ENCODE measurements around the gene NR1D1. TPM values are rescaled to one million over a fixed set of nuclear protein-coding genes. Genes with fewer than 3 reads are reported as not detected.
A peak's percentile ranks its signal among the peaks of the same experiment; 100 is the strongest.

NR1D1 gene
- total and polyA plus RNA-seq, 2 donors from 2014 or later, result 7.1 to 30.8 TPM

DNA sequence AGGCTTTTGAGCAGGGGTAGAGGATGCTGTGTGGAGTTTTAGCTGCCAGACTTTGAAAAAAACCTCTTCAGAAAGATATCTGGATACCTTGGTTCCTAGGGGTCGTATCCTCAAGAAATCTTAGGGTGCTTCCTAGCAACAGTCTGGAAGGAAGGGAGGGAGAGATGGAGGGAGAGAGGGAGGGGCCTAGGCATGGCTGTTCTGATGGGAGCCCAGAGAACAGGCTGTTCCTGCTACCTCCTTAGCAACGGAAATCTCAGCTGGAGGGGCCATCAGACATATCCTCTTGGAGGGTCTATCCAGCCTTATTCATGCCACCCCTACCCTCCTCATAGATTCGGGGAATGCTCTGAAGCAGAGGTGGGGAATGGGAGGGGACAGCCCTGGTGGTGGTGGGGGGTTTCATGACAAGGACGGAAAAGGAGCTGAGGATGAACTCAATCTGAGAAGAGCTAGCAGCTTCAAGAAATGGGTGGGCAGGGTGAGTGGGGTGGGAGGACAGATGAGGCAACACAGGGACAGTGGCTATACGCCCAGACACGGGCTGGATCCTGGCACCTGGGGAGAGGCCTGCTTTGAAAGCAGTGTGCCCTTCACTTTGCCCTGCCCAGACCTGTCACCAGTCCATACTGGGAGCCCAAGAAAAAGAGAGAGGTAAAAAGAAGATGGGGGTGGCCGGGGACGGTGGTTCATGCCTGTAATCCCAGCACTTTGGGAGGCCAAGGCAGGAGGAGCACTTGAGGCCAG lies 40.5 kb downstream of the NR1D1 start:
- intact Hi-C loops (cut with DNase I), result no loop called here

DNA sequence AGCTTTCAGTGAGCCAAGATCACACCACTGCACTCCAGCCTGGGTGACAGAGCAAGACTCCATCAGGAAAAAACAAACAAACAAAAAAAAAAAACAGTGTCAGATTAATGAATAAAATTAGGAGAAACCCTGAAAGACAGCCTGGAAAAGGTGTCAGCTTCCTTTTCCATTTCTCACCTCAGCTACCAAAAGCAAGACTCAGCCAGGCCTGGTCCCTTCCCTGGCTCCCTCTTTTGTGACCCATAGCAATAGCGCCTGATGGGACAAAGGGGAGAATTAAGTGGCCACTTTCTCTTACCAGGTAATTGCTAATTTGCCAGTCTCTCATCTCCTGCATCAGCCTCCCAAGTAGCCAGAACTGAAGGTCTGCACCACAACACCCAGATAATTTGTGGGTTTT lies 41.5 kb downstream of the NR1D1 start:
- peaks cover 0 to 12% (median 1%) of the 10 kb centered on the region in 3 donors for H3K4me1 ChIP-seq (ENCODE audit: control insufficient read depth in 2 of 3, insufficient read depth in 2 of 3, low read depth in 1 of 3, low read length in 3 of 3)
- H3K9ac ChIP-seq (ENCODE audit: low read length in 3 of 3), result no peak overlapping the region
- FAIRE-seq, result no peak
- TF ChIP-seq, protein P1, sequence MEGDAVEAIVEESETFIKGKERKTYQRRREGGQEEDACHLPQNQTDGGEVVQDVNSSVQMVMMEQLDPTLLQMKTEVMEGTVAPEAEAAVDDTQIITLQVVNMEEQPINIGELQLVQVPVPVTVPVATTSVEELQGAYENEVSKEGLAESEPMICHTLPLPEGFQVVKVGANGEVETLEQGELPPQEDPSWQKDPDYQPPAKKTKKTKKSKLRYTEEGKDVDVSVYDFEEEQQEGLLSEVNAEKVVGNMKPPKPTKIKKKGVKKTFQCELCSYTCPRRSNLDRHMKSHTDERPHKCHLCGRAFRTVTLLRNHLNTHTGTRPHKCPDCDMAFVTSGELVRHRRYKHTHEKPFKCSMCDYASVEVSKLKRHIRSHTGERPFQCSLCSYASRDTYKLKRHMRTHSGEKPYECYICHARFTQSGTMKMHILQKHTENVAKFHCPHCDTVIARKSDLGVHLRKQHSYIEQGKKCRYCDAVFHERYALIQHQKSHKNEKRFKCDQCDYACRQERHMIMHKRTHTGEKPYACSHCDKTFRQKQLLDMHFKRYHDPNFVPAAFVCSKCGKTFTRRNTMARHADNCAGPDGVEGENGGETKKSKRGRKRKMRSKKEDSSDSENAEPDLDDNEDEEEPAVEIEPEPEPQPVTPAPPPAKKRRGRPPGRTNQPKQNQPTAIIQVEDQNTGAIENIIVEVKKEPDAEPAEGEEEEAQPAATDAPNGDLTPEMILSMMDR (IDR thresholded peaks at IDR 0.05; ENCODE audit: borderline replicate concordance, extremely low read depth, insufficient read depth), result no peak
- intact Hi-C loops (cut with DNase I), result no loop called here
- H3K27ac ChIP-seq (ENCODE audit: low read depth in 2 of 2, low read length in 2 of 2), result peak overlapping the region in 1 of 2 donors; percentile 71
- H3K27me3 ChIP-seq (ENCODE audit: control insufficient read depth, insufficient read depth, low read length), result no peaks in the 10 kb centered on the region
- H3K4me3 ChIP-seq (ENCODE audit: low read length in 3 of 3), result no peak overlapping the region
- no peaks in the 10 kb centered on the region for H3K36me3 ChIP-seq (ENCODE audit: control insufficient read depth in 2 of 3, insufficient read depth in 3 of 3, low read length in 3 of 3)
- no peaks in the 10 kb centered on the region for H3K9me3 ChIP-seq (ENCODE audit: control insufficient read depth in 2 of 3, insufficient read depth in 1 of 3, low read length in 3 of 3)
- no peak for DNase-seq

More for the DNA sequence above, 40.5 kb downstream of the NR1D1 start:
- Histone ChIP-seq H3K4me1 (ENCODE audit: control insufficient read depth in 2 of 3, insufficient read depth in 2 of 3, low read depth in 1 of 3, low read length in 3 of 3) (peaks cover 5 to 18% (median 11%) of the 10 kb centered on the region in 3 donors), H3K4me3 (ENCODE audit: low read length in 3 of 3) (no peak overlapping the region), H3K36me3 (ENCODE audit: control insufficient read depth in 2 of 3, insufficient read depth in 3 of 3, low read length in 3 of 3) (no peaks in the 10 kb centered on the region), H3K9ac (ENCODE audit: low read length in 3 of 3) (no peak overlapping the region), H3K27ac (ENCODE audit: low read depth in 2 of 2, low read length in 2 of 2) (no peak overlapping the region), H3K9me3 (ENCODE audit: control insufficient read depth in 2 of 3, insufficient read depth in 1 of 3, low read length in 3 of 3) (no peaks in the 10 kb centered on the region), H3K27me3 (ENCODE audit: control insufficient read depth, insufficient read depth, low read length) (no peaks in the 10 kb centered on the region)
- FAIRE-seq, result no peak
- TF ChIP-seq, protein P1 (IDR thresholded peaks at IDR 0.05; ENCODE audit: borderline replicate concordance, extremely low read depth, insufficient read depth), result no peak
- no peak for DNase-seq

DNA sequence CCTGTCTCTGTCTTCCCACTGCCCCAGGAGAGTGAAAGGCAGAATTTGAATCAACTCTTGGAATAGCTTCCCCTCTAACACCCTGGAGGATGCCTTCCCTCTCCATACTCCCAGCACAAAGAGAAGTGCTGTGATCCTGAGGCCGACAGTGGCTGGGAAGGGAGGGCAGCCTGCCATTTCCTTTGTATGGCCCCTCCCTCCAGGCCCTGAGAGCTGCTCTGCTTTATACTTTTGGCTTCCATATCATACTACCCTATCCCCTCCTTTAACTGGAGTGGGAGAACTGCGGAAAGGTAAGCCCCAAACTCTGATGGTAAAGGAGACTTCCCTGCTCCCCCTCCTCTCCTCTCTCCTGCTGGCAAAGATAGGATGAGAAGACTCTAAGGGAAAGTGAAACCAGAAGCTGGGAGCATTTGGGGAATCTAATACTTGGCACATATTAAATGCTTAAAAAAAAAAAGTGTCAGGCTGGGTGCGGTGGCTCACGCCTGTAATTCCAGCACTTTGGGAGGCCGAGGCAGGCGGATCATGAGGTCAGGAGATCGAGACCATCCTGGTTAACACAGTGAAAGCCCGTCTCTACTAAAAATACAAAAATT lies 42.1 kb downstream of the NR1D1 start:
- Histone ChIP-seq H3K9ac (ENCODE audit: low read length in 3 of 3) (peak overlapping the region in 1 of 3 donors; percentile 51), H3K27ac (ENCODE audit: low read depth in 2 of 2, low read length in 2 of 2) (peak overlapping the region; percentile 71 to 87), H3K9me3 (ENCODE audit: control insufficient read depth in 2 of 3, insufficient read depth in 1 of 3, low read length in 3 of 3) (no peaks in the 10 kb centered on the region), H3K4me1 (ENCODE audit: control insufficient read depth in 2 of 3, insufficient read depth in 2 of 3, low read depth in 1 of 3, low read length in 3 of 3) (peaks cover 0 to 16% (median 3%) of the 10 kb centered on the region in 3 donors), H3K27me3 (ENCODE audit: control insufficient read depth, insufficient read depth, low read length) (no peaks in the 10 kb centered on the region), H3K36me3 (ENCODE audit: control insufficient read depth in 2 of 3, insufficient read depth in 3 of 3, low read length in 3 of 3) (no peaks in the 10 kb centered on the region), H3K4me3 (ENCODE audit: low read length in 3 of 3) (no peak overlapping the region)
- intact Hi-C loops (cut with DNase I), result no loop called here
- TF ChIP-seq, protein P1 (IDR thresholded peaks at IDR 0.05; ENCODE audit: borderline replicate concordance, extremely low read depth, insufficient read depth), result no peak
- FAIRE-seq, result no peak
- DNase-seq, result peak in 1 of 5 donors; percentile 30
